Osteocyte (in vitro differentiated cells): ENCODE measurements around the gene A1BG. TPM values are rescaled to one million over a fixed set of nuclear protein-coding genes. Genes with fewer than 3 reads are reported as not detected.

Experiments
- DNase-seq: peaks from one replicate; pipeline ENCODE4 v3.0.0; 2021; ENCODE audit warnings: mixed read lengths; ENCODE audit not compliant: unreplicated experiment; ENCODE audit errors: extremely low spot score
- H3K27ac Mint-ChIP-seq: one replicate; pipeline ENCODE4 v1.8.0; 2021; ENCODE audit warnings: mild to moderate bottlenecking, mixed read lengths; ENCODE audit not compliant: unreplicated experiment
- H3K27me3 Mint-ChIP-seq: one replicate; pipeline ENCODE4 v1.8.0; 2021; ENCODE audit warnings: mixed read lengths; ENCODE audit not compliant: unreplicated experiment
- H3K36me3 Mint-ChIP-seq: one replicate; pipeline ENCODE4 v1.8.0; 2021; ENCODE audit warnings: mixed read lengths; ENCODE audit not compliant: unreplicated experiment
- H3K4me1 Mint-ChIP-seq: one replicate; pipeline ENCODE4 v1.8.0; 2021; ENCODE audit warnings: mixed read lengths; ENCODE audit not compliant: unreplicated experiment
- H3K4me3 Mint-ChIP-seq: one replicate; pipeline ENCODE4 v1.8.0; 2021; ENCODE audit warnings: mild to moderate bottlenecking, moderate library complexity, mixed read lengths; ENCODE audit not compliant: unreplicated experiment
- H3K9me3 Mint-ChIP-seq: one replicate; pipeline ENCODE4 v1.8.0; 2021; ENCODE audit warnings: mixed read lengths; ENCODE audit not compliant: unreplicated experiment
- CTCF ChIP-seq: fragments of 200-600 bp; sonication (generic); IDR thresholded peaks from 2 replicates; pipeline ENCODE4 v1.5.0; 2021; ENCODE audit warnings: antibody characterized with exemption, mild to moderate bottlenecking, moderate library complexity
- total RNA-seq: library from RNA; stranded (reverse); gene quantifications from 2 replicates; pipeline ENCODE4 v1.2.1, GENCODE V29; 2021

The A1BG gene
- total RNA-seq, 1 donor from 2014 or later = 39.8 TPM

GRCh38 chr19:58385313-58385890 lies 32.1 kb upstream of the A1BG start:
- no peak for DNase-seq
- peak overlapping the region; percentile 99 for H3K27ac Mint-ChIP-seq
- H3K4me3 Mint-ChIP-seq = peak overlapping the region; percentile 91
- peaks cover 13% of the 10 kb centered on the region for H3K36me3 Mint-ChIP-seq
- TF ChIP-seq CTCF = no peak
- no peaks in the 10 kb centered on the region for H3K9me3 Mint-ChIP-seq
- H3K4me1 Mint-ChIP-seq = peaks cover 43% of the 10 kb centered on the region
- H3K27me3 Mint-ChIP-seq = no peaks in the 10 kb centered on the region

GRCh38 chr19:58382997-58383603 lies 29.8 kb upstream of the A1BG start:
- no peak for TF ChIP-seq CTCF

GRCh38 chr19:58381460-58382212 lies 28.3 kb upstream of the A1BG start:
- peaks cover 31% of the 10 kb centered on the region for H3K4me1 Mint-ChIP-seq
- no peaks in the 10 kb centered on the region for H3K27me3 Mint-ChIP-seq
- no peak for TF ChIP-seq CTCF
- H3K9me3 Mint-ChIP-seq = no peaks in the 10 kb centered on the region
- peak overlapping the region; percentile 97 for H3K27ac Mint-ChIP-seq
- peak overlapping the region; percentile 92 for H3K4me3 Mint-ChIP-seq
- no peaks in the 10 kb centered on the region for H3K36me3 Mint-ChIP-seq
- DNase-seq = no peak

More at GRCh38 chr19:58382997-58383603, 29.8 kb upstream of the A1BG start:
- H3K27ac Mint-ChIP-seq = no peak overlapping the region
- no peak for DNase-seq
- H3K4me1 Mint-ChIP-seq = peaks cover 39% of the 10 kb centered on the region
- peaks cover 3% of the 10 kb centered on the region for H3K36me3 Mint-ChIP-seq
- no peak overlapping the region for H3K4me3 Mint-ChIP-seq
- H3K27me3 Mint-ChIP-seq = no peaks in the 10 kb centered on the region
- no peaks in the 10 kb centered on the region for H3K9me3 Mint-ChIP-seq

- peak within 1 kb of the TSS; percentile 92 for H3K4me3 Mint-ChIP-seq
- no peaks in the 10 kb centered on the region for H3K27me3 Mint-ChIP-seq
- peaks cover 28% of the 10 kb centered on the region for H3K4me1 Mint-ChIP-seq
Observed at GRCh38 chr19:58380662-58381459, 27.6 kb upstream of the A1BG start, which contains the start of gene ZNF837. Gene ZNF837, minus strand, starts transcription at chr19:58381030. Its CDS starts 11,698 bp downstream, at chr19:58369332.

More at GRCh38 chr19:58380662-58381459, 27.6 kb upstream of the A1BG start, which contains the start of gene ZNF837:
- H3K27ac Mint-ChIP-seq = peak within 1 kb of the TSS; percentile 97
- DNase-seq = peak; percentile 99
- no peaks in the 10 kb centered on the region for H3K36me3 Mint-ChIP-seq
- no peaks in the 10 kb centered on the region for H3K9me3 Mint-ChIP-seq
- TF ChIP-seq CTCF = no peak
